ENCODE data around the gene MARF1.
"Not testable (repeated sequence)": the region's sequence is repeated elsewhere in the genome, so short reads cannot be mapped to it uniquely, and the experiment has no call there.

MARF1 gene

GRCh38 chr16:15672514-15673167, 29.7 kb upstream of the MARF1 start:
- Histone ChIP-seq H3K27ac (ENCODE audit: low read depth, low read length) (peak overlapping the region; percentile 59), H3K36me3 (ENCODE audit: insufficient read depth, low read length) (peaks cover 30% of the 10 kb centered on the region), H3K9ac (ENCODE audit: low read length) (peak overlapping the region; percentile 21), H3K4me1 (ENCODE audit: insufficient read depth, low read length) (peaks cover 16% of the 10 kb centered on the region), H3K9me3 (ENCODE audit: low read length) (no peaks in the 10 kb centered on the region), H3K27me3 (ENCODE audit: control insufficient read depth in 1 of 2, insufficient read depth in 2 of 2, low read length in 2 of 2) (no peaks in the 10 kb centered on the region), H3K4me3 (ENCODE audit: low read depth in 1 of 2, low read length in 2 of 2) (no peak overlapping the region)

GRCh38 chr16:15672127-15672513, 29.2 kb upstream of the MARF1 start:
- Histone ChIP-seq H3K36me3 (ENCODE audit: insufficient read depth, low read length) (peaks cover 34% of the 10 kb centered on the region), H3K27ac (ENCODE audit: low read depth, low read length) (peak overlapping the region; percentile 4), H3K9ac (ENCODE audit: low read length) (peak overlapping the region; percentile 21), H3K4me1 (ENCODE audit: insufficient read depth, low read length) (peaks cover 16% of the 10 kb centered on the region)
- H3K27me3 ChIP-seq (ENCODE audit: control insufficient read depth in 1 of 2, insufficient read depth in 2 of 2, low read length in 2 of 2); H3K9me3 ChIP-seq (ENCODE audit: low read length); H3K4me3 ChIP-seq (ENCODE audit: low read depth in 1 of 2, low read length in 2 of 2): not testable (repeated sequence)

GRCh38 chr16:15671530-15672117, 28.7 kb upstream of the MARF1 start:
- Histone ChIP-seq H3K4me3 (ENCODE audit: low read depth in 1 of 2, low read length in 2 of 2) (no peak overlapping the region), H3K27ac (ENCODE audit: low read depth, low read length) (peak overlapping the region; percentile 4), H3K9me3 (ENCODE audit: low read length) (no peaks in the 10 kb centered on the region), H3K27me3 (ENCODE audit: control insufficient read depth in 1 of 2, insufficient read depth in 2 of 2, low read length in 2 of 2) (no peaks in the 10 kb centered on the region), H3K4me1 (ENCODE audit: insufficient read depth, low read length) (peaks cover 16% of the 10 kb centered on the region), H3K36me3 (ENCODE audit: insufficient read depth, low read length) (peaks cover 36% of the 10 kb centered on the region), H3K9ac (ENCODE audit: low read length) (no peak overlapping the region)

- Histone ChIP-seq H3K4me1 (ENCODE audit: insufficient read depth, low read length) (peaks cover 1% of the 10 kb centered on the region), H3K36me3 (ENCODE audit: insufficient read depth, low read length) (peaks cover 52% of the 10 kb centered on the region), H3K27me3 (ENCODE audit: control insufficient read depth in 1 of 2, insufficient read depth in 2 of 2, low read length in 2 of 2) (no peaks in the 10 kb centered on the region), H3K27ac (ENCODE audit: low read depth, low read length) (no peak overlapping the region), H3K9ac (ENCODE audit: low read length) (no peak overlapping the region), H3K9me3 (ENCODE audit: low read length) (no peaks in the 10 kb centered on the region), H3K4me3 (ENCODE audit: low read depth in 1 of 2, low read length in 2 of 2) (no peak overlapping the region)
Measured at GRCh38 chr16:15667091-15667742, 24.3 kb upstream of the MARF1 start.

GRCh38 chr16:15665107-15665506, 22.2 kb upstream of the MARF1 start:
- Histone ChIP-seq H3K4me1 (ENCODE audit: insufficient read depth, low read length) (no peaks in the 10 kb centered on the region), H3K27ac (ENCODE audit: low read depth, low read length) (no peak overlapping the region), H3K4me3 (ENCODE audit: low read depth in 1 of 2, low read length in 2 of 2) (no peak overlapping the region), H3K9me3 (ENCODE audit: low read length) (no peaks in the 10 kb centered on the region), H3K36me3 (ENCODE audit: insufficient read depth, low read length) (peaks cover 41% of the 10 kb centered on the region), H3K9ac (ENCODE audit: low read length) (no peak overlapping the region), H3K27me3 (ENCODE audit: control insufficient read depth in 1 of 2, insufficient read depth in 2 of 2, low read length in 2 of 2) (no peaks in the 10 kb centered on the region)

- H3K27ac ChIP-seq (ENCODE audit: low read depth, low read length), result no peak overlapping the region
- no peaks in the 10 kb centered on the region for H3K27me3 ChIP-seq (ENCODE audit: control insufficient read depth in 1 of 2, insufficient read depth in 2 of 2, low read length in 2 of 2)
- no peak overlapping the region for H3K9ac ChIP-seq (ENCODE audit: low read length)
- peaks cover 5% of the 10 kb centered on the region for H3K36me3 ChIP-seq (ENCODE audit: insufficient read depth, low read length)
- H3K4me1 ChIP-seq (ENCODE audit: insufficient read depth, low read length), result no peaks in the 10 kb centered on the region
- H3K4me3 ChIP-seq (ENCODE audit: low read depth in 1 of 2, low read length in 2 of 2), result no peak overlapping the region
- no peaks in the 10 kb centered on the region for H3K9me3 ChIP-seq (ENCODE audit: low read length)
Measured at GRCh38 chr16:15660203-15660601, 17.2 kb upstream of the MARF1 start.

GRCh38 chr16:15658556-15658955, 15.6 kb upstream of the MARF1 start:
- H3K9me3 ChIP-seq (ENCODE audit: low read length), result no peaks in the 10 kb centered on the region
- no peaks in the 10 kb centered on the region for H3K27me3 ChIP-seq (ENCODE audit: control insufficient read depth in 1 of 2, insufficient read depth in 2 of 2, low read length in 2 of 2)
- no peak overlapping the region for H3K4me3 ChIP-seq (ENCODE audit: low read depth in 1 of 2, low read length in 2 of 2)
- no peak overlapping the region for H3K9ac ChIP-seq (ENCODE audit: low read length)
- no peaks in the 10 kb centered on the region for H3K36me3 ChIP-seq (ENCODE audit: insufficient read depth, low read length)
- peaks cover 5% of the 10 kb centered on the region for H3K4me1 ChIP-seq (ENCODE audit: insufficient read depth, low read length)
- no peak overlapping the region for H3K27ac ChIP-seq (ENCODE audit: low read depth, low read length)

- H3K9ac ChIP-seq (ENCODE audit: low read length), result no peak overlapping the region
- no peaks in the 10 kb centered on the region for H3K36me3 ChIP-seq (ENCODE audit: insufficient read depth, low read length)
- H3K4me1 ChIP-seq (ENCODE audit: insufficient read depth, low read length), result peaks cover 9% of the 10 kb centered on the region
- no peaks in the 10 kb centered on the region for H3K27me3 ChIP-seq (ENCODE audit: control insufficient read depth in 1 of 2, insufficient read depth in 2 of 2, low read length in 2 of 2)
- no peak overlapping the region for H3K27ac ChIP-seq (ENCODE audit: low read depth, low read length)
- H3K4me3 ChIP-seq (ENCODE audit: low read depth in 1 of 2, low read length in 2 of 2), result no peak overlapping the region
- H3K9me3 ChIP-seq (ENCODE audit: low read length), result no peaks in the 10 kb centered on the region
Measured at GRCh38 chr16:15658149-15658548, 15.2 kb upstream of the MARF1 start.

- H3K9me3 ChIP-seq (ENCODE audit: low read length); H3K27me3 ChIP-seq (ENCODE audit: control insufficient read depth in 1 of 2, insufficient read depth in 2 of 2, low read length in 2 of 2); H3K4me3 ChIP-seq (ENCODE audit: low read depth in 1 of 2, low read length in 2 of 2); H3K9ac ChIP-seq (ENCODE audit: low read length); H3K27ac ChIP-seq (ENCODE audit: low read depth, low read length); H3K36me3 ChIP-seq (ENCODE audit: insufficient read depth, low read length): not testable (repeated sequence)
- H3K4me1 ChIP-seq (ENCODE audit: insufficient read depth, low read length), result peaks cover 25% of the 10 kb centered on the region
Measured at GRCh38 chr16:15655561-15655960, 12.6 kb upstream of the MARF1 start.

GRCh38 chr16:15654591-15654990, 11.6 kb upstream of the MARF1 start:
- H3K9me3 ChIP-seq (ENCODE audit: low read length), result no peaks in the 10 kb centered on the region
- peaks cover 26% of the 10 kb centered on the region for H3K4me1 ChIP-seq (ENCODE audit: insufficient read depth, low read length)
- H3K9ac ChIP-seq (ENCODE audit: low read length), result no peak overlapping the region
- H3K4me3 ChIP-seq (ENCODE audit: low read depth in 1 of 2, low read length in 2 of 2), result no peak overlapping the region
- no peak overlapping the region for H3K27ac ChIP-seq (ENCODE audit: low read depth, low read length)
- H3K27me3 ChIP-seq (ENCODE audit: control insufficient read depth in 1 of 2, insufficient read depth in 2 of 2, low read length in 2 of 2), result no peaks in the 10 kb centered on the region
- no peaks in the 10 kb centered on the region for H3K36me3 ChIP-seq (ENCODE audit: insufficient read depth, low read length)

GRCh38 chr16:15653227-15653626, 10.3 kb upstream of the MARF1 start:
- no peak overlapping the region for H3K9ac ChIP-seq (ENCODE audit: low read length)
- peaks cover 30% of the 10 kb centered on the region for H3K4me1 ChIP-seq (ENCODE audit: insufficient read depth, low read length)
- peak overlapping the region; percentile 47 for H3K27ac ChIP-seq (ENCODE audit: low read depth, low read length)

More at GRCh38 chr16:15653227-15653626, 10.3 kb upstream of the MARF1 start:
- no peaks in the 10 kb centered on the region for H3K9me3 ChIP-seq (ENCODE audit: low read length)
- no peaks in the 10 kb centered on the region for H3K36me3 ChIP-seq (ENCODE audit: insufficient read depth, low read length)
- no peaks in the 10 kb centered on the region for H3K27me3 ChIP-seq (ENCODE audit: control insufficient read depth in 1 of 2, insufficient read depth in 2 of 2, low read length in 2 of 2)
- H3K4me3 ChIP-seq (ENCODE audit: low read depth in 1 of 2, low read length in 2 of 2), result peak overlapping the region in 1 of 2 donors; percentile 3
